ENCODE measurements around the gene LRRC8C.

LRRC8C gene

DNA sequence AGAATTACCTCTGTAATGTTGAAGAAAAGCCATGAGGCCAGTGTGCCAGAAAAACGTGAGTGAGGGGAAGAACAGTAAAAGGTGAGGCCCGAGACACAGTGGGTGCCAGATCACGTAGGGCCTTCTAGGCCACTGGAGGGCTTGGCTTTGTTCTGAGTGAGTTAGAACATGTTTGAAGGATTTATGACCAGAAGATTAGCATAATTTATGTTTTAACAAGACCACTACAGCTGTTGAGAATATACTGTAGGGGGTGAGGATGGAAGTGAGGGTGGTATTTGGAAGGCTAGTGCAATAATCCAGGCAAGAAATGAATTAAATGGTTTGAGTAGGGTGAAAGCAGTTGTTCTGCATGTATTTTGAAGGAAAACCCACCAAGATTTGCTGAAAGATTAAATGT is 56.3 kb downstream of the LRRC8C start:
- WGBS (ENCODE audit: insufficient coverage, insufficient read length), result no CpG with 5 or more reads among the region's 3 CpGs
- Histone ChIP-seq H3K9me3 (ENCODE audit: control insufficient read depth, insufficient read depth, low read length) (no peaks in the 10 kb centered on the region), H3K4me3 (ENCODE audit: low read length) (no peak overlapping the region), H3K27me3 (ENCODE audit: control insufficient read depth, insufficient read depth, low read length) (no peaks in the 10 kb centered on the region), H3K36me3 (ENCODE audit: control insufficient read depth, insufficient read depth, low read length) (no peaks in the 10 kb centered on the region), H3K27ac (ENCODE audit: low read length) (no peak overlapping the region), H3K4me1 (ENCODE audit: control insufficient read depth, insufficient read depth, low read length) (no peaks in the 10 kb centered on the region)
- DNase-seq (ENCODE audit: low read depth, low spot score), result no peak

DNA sequence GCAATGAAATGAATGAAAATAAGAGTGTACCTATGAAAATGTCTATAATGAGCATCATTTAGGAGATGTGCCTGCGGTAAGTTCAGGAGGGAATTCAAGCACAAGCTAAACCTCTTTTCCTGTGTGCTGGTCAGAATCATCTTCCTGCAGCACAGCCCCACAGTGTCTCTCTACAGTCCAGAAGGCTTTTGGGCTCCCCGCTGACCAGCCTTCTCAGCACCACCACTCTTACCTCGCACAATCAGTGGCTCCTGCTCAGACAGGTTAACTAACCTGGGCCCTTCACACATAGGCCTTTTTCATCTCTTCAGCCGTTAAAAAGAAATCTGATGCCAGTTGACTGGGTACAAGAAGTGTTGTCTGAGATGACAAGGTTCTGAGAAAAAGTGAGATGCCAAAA is 57.7 kb downstream of the LRRC8C start:
- no peaks in the 10 kb centered on the region for H3K27me3 ChIP-seq (ENCODE audit: control insufficient read depth, insufficient read depth, low read length)
- H3K4me3 ChIP-seq (ENCODE audit: low read length), result no peak overlapping the region
- no peaks in the 10 kb centered on the region for H3K36me3 ChIP-seq (ENCODE audit: control insufficient read depth, insufficient read depth, low read length)
- H3K27ac ChIP-seq (ENCODE audit: low read length), result no peak overlapping the region
- no peaks in the 10 kb centered on the region for H3K9me3 ChIP-seq (ENCODE audit: control insufficient read depth, insufficient read depth, low read length)
- no peaks in the 10 kb centered on the region for H3K4me1 ChIP-seq (ENCODE audit: control insufficient read depth, insufficient read depth, low read length)
- DNase-seq (ENCODE audit: low read depth, low spot score), result no peak
- WGBS (ENCODE audit: insufficient coverage, insufficient read length), result no CpG with 5 or more reads among the region's 4 CpGs

DNA sequence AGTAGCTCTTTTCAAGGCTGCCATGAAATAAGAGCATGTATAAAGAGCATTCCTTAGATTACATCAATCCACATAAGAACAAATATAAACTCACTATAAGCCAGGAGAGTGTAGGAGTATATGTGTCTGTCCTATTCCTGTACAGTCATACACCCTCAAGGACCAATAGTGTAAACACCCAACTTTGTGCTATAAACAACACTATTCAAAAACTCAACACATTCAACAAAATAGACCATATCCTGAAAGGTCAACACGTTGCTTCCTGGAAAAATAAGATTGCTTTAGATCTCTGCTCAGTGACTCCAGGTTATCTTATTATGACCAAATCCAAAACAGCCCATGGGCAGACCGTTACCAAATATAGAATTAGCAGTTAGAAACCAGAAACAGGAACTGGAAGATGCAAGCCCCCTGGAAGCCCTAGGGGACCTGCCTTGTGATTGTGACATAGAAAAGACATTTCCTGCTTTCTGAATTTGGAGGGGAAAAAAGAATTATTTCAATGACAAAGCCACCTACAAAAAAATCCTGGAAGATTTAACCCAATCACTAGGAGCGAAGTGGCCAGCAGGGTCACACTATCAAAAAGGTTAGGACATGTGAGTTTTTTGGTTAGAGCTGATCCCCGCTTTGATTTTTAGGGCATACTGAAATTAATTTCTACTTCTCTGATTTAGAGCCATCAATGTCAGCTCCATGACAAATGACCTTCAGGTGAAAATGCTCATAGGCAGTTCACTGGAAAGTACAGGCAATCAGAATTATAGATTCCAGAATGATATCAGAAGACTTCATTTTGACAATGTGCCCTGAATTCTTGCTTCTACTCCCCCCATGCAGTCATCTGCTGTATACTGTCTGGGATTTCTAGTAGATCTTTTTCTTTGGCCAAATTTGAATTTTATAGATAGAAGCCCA is 59.9 kb downstream of the LRRC8C start:
- no CpG with 5 or more reads among the region's 4 CpGs for WGBS (ENCODE audit: insufficient coverage, insufficient read length)

DNA sequence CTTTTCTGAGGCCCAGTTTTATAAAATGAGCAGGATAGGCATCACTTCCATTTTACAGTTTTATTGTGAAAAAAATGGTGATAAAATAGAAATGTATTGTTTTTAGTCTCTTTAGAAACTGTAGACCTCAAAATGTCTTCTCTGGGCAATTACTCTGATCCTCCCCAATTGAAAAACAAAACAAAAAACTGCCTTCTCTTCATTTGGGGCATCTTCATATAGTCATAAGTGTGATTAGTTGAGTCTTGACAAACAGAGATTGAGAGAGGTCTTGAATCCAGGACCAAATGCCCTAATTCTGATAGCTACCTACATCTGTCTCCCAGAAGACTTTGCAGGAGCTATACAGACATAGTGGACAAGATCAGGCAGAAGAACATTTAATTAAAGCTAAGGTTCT is 62.9 kb downstream of the LRRC8C start:
- DNase-seq (ENCODE audit: low read depth, low spot score), result no peak
- no peaks in the 10 kb centered on the region for H3K36me3 ChIP-seq (ENCODE audit: control insufficient read depth, insufficient read depth, low read length)
- no peaks in the 10 kb centered on the region for H3K27me3 ChIP-seq (ENCODE audit: control insufficient read depth, insufficient read depth, low read length)
- no peak overlapping the region for H3K27ac ChIP-seq (ENCODE audit: low read length)
- H3K4me1 ChIP-seq (ENCODE audit: control insufficient read depth, insufficient read depth, low read length), result no peaks in the 10 kb centered on the region
- no peaks in the 10 kb centered on the region for H3K9me3 ChIP-seq (ENCODE audit: control insufficient read depth, insufficient read depth, low read length)
- H3K4me3 ChIP-seq (ENCODE audit: low read length), result no peak overlapping the region

More for the DNA sequence above, 59.9 kb downstream of the LRRC8C start:
- H3K4me3 ChIP-seq (ENCODE audit: low read length), result no peak overlapping the region
- H3K36me3 ChIP-seq (ENCODE audit: control insufficient read depth, insufficient read depth, low read length), result no peaks in the 10 kb centered on the region
- H3K27me3 ChIP-seq (ENCODE audit: control insufficient read depth, insufficient read depth, low read length), result no peaks in the 10 kb centered on the region
- no peak overlapping the region for H3K27ac ChIP-seq (ENCODE audit: low read length)
- H3K9me3 ChIP-seq (ENCODE audit: control insufficient read depth, insufficient read depth, low read length), result no peaks in the 10 kb centered on the region
- no peaks in the 10 kb centered on the region for H3K4me1 ChIP-seq (ENCODE audit: control insufficient read depth, insufficient read depth, low read length)
- DNase-seq (ENCODE audit: low read depth, low spot score), result no peak

DNA sequence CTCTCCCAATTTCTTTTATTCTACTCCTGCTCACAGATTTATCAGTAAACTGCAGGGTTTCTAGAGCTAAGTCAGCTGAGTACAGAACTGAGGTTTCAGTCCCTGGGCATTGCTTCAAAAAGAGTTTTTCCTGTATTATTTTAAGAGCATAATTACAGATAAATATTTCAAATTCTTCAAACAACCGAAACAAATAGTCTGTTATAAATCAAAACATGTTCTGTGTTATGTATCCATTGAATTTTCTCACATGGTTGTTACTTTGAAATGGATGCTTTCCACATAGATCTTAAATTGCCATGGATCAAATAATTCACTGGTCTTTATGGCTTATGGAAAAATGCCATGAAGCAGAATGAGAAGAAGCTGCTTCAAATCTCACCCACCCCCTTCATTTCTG is 64.5 kb downstream of the LRRC8C start:
- no peak overlapping the region for H3K27ac ChIP-seq (ENCODE audit: low read length)
- no peaks in the 10 kb centered on the region for H3K4me1 ChIP-seq (ENCODE audit: control insufficient read depth, insufficient read depth, low read length)
- H3K36me3 ChIP-seq (ENCODE audit: control insufficient read depth, insufficient read depth, low read length), result no peaks in the 10 kb centered on the region
- no peaks in the 10 kb centered on the region for H3K27me3 ChIP-seq (ENCODE audit: control insufficient read depth, insufficient read depth, low read length)
- no peak for DNase-seq (ENCODE audit: low read depth, low spot score)
- WGBS (ENCODE audit: insufficient coverage, insufficient read length), result no CpG with 5 or more reads among the region's 1 CpG
- no peak overlapping the region for H3K4me3 ChIP-seq (ENCODE audit: low read length)
- H3K9me3 ChIP-seq (ENCODE audit: control insufficient read depth, insufficient read depth, low read length), result no peaks in the 10 kb centered on the region

DNA sequence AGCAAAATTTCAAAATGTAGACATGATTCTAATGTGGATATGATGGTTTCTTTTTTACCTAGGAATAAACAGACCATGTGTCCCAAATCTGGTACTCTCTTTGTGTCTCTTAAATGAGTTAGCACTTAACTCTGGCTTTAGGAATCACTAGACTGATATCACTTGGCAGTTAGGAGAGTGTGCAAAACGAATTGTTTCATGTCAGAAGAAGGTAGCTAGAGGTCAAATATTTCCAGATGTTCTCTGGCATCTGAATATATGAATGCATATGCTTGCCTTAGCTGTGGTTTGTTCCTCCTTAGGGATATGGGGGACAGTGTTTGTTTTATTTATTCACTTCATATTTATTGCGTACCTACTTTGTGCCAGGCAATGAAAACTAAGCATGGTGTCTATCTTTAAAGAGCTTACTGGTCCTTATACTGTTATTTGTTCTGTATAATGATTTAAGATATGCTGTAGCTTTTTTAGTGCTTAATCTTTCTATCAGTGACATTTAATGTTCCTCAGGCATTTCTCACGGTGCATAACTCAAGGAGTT is 65.2 kb downstream of the LRRC8C start:
- no peak for DNase-seq (ENCODE audit: low read depth, low spot score)
- no CpG with 5 or more reads among the region's 3 CpGs for WGBS (ENCODE audit: insufficient coverage, insufficient read length)
- Histone ChIP-seq H3K27me3 (ENCODE audit: control insufficient read depth, insufficient read depth, low read length) (no peaks in the 10 kb centered on the region), H3K4me1 (ENCODE audit: control insufficient read depth, insufficient read depth, low read length) (no peaks in the 10 kb centered on the region), H3K36me3 (ENCODE audit: control insufficient read depth, insufficient read depth, low read length) (no peaks in the 10 kb centered on the region), H3K9me3 (ENCODE audit: control insufficient read depth, insufficient read depth, low read length) (no peaks in the 10 kb centered on the region), H3K4me3 (ENCODE audit: low read length) (no peak overlapping the region), H3K27ac (ENCODE audit: low read length) (no peak overlapping the region)

DNA sequence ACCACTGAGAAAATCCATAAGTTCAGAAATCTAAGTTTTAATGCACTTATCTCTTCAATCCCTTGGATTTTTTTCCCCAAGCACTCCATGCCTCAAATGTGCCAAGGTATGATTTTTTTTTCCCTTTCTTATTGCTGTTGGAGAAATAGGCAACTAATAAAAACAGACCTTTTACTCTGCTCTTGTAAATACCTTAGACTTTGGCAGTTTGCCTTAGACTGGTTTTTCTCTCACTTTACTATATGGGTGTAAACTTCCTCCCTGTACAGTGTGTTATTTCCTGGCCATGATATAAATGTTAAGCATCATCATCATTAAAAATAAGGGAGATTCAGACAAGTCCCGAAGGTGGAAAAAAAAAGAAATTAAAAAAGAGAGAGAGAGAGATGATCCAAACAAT is 65.7 kb downstream of the LRRC8C start:
- no peaks in the 10 kb centered on the region for H3K36me3 ChIP-seq (ENCODE audit: control insufficient read depth, insufficient read depth, low read length)
- no peaks in the 10 kb centered on the region for H3K4me1 ChIP-seq (ENCODE audit: control insufficient read depth, insufficient read depth, low read length)
- no CpG with 5 or more reads among the region's 1 CpG for WGBS (ENCODE audit: insufficient coverage, insufficient read length)
- no peaks in the 10 kb centered on the region for H3K27me3 ChIP-seq (ENCODE audit: control insufficient read depth, insufficient read depth, low read length)
- no peak for DNase-seq (ENCODE audit: low read depth, low spot score)
- no peak overlapping the region for H3K27ac ChIP-seq (ENCODE audit: low read length)
- H3K9me3 ChIP-seq (ENCODE audit: control insufficient read depth, insufficient read depth, low read length), result no peaks in the 10 kb centered on the region
- no peak overlapping the region for H3K4me3 ChIP-seq (ENCODE audit: low read length)

DNA sequence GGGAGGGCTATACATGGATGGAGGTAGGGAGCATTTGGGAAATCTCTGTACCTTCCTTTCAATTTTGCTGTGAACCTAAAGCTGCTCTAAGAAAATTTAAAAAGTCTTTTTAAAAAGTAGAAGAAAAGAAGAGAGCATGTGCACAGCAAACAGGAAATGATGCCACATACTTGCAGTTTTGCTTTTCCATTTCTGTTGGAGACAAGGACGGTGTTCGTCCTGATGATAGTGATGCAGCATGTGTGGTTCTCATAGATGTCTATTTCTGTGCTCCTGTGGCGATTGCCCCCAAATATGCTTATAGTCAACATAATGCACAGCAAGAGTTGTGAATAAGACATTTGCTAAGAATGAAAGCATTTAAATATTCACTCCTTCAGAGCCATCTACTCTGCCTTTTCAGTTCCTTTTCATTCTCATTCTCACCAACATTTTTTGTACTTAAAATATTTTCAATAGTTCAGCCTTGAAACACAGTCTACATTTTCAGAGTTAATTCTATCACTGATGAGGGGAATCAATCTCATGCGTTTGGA is 66.6 kb downstream of the LRRC8C start:
- no peaks in the 10 kb centered on the region for H3K9me3 ChIP-seq (ENCODE audit: control insufficient read depth, insufficient read depth, low read length)
- H3K4me1 ChIP-seq (ENCODE audit: control insufficient read depth, insufficient read depth, low read length), result no peaks in the 10 kb centered on the region
- no CpG with 5 or more reads among the region's 4 CpGs for WGBS (ENCODE audit: insufficient coverage, insufficient read length)
- H3K36me3 ChIP-seq (ENCODE audit: control insufficient read depth, insufficient read depth, low read length), result no peaks in the 10 kb centered on the region
- DNase-seq (ENCODE audit: low read depth, low spot score), result no peak
- no peak overlapping the region for H3K4me3 ChIP-seq (ENCODE audit: low read length)
- H3K27ac ChIP-seq (ENCODE audit: low read length), result no peak overlapping the region
- no peaks in the 10 kb centered on the region for H3K27me3 ChIP-seq (ENCODE audit: control insufficient read depth, insufficient read depth, low read length)

DNA sequence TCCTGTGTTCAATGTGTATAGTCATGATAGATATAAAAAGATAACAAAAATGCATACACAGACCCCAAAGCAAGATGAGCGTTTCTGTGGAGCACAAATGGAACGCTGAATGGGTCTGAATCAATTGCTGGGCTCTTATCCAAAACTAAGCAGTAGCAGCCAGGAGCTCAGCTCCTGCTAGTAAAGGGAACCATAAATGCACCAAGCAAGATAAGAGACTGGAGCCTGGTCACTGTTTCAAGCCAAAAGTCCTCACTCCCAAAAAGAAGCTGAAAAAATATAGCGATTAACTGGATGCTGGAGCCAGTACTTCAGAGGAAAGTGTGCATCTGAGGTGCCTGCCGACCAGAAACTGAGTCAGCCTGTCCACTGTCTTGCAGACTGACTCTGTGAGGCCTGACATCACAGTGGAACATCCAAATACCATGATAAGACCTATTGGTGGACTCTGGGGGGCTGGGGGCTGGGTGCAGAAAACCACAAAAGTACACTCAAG is 68.9 kb downstream of the LRRC8C start:
- Histone ChIP-seq H3K36me3 (ENCODE audit: control insufficient read depth, insufficient read depth, low read length) (no peaks in the 10 kb centered on the region), H3K9me3 (ENCODE audit: control insufficient read depth, insufficient read depth, low read length) (no peaks in the 10 kb centered on the region), H3K4me1 (ENCODE audit: control insufficient read depth, insufficient read depth, low read length) (no peaks in the 10 kb centered on the region), H3K27me3 (ENCODE audit: control insufficient read depth, insufficient read depth, low read length) (no peaks in the 10 kb centered on the region), H3K4me3 (ENCODE audit: low read length) (no peak overlapping the region), H3K27ac (ENCODE audit: low read length) (no peak overlapping the region)
- WGBS (ENCODE audit: insufficient coverage, insufficient read length), result no CpG with 5 or more reads among the region's 4 CpGs
- no peak for DNase-seq (ENCODE audit: low read depth, low spot score)

DNA sequence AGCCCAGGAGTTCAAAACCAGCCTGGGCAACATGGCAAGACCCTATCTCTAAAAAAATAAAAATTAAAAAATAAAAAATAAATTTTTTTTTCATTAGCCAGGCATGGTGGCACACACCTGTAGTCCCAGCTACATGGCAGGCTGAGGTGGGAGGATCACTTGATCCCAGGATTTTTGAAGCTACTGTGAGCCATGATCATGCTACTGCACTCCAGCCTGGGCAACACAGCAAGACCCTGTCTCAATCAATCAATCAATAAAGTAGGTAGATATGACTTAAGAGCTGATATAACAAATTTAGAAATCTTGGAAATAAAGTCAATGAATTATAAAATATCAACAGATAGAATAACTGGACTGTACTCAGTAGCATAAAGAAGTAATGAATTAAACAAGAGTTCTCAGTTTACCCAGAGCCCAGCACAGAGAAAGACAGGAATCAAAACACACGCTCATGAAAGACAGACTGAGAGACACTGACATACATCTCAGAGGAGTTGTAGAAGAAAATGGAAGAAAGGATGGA is 69.7 kb downstream of the LRRC8C start:
- Histone ChIP-seq H3K36me3 (ENCODE audit: control insufficient read depth, insufficient read depth, low read length) (no peaks in the 10 kb centered on the region), H3K27ac (ENCODE audit: low read length) (no peak overlapping the region), H3K27me3 (ENCODE audit: control insufficient read depth, insufficient read depth, low read length) (no peaks in the 10 kb centered on the region), H3K4me1 (ENCODE audit: control insufficient read depth, insufficient read depth, low read length) (no peaks in the 10 kb centered on the region), H3K4me3 (ENCODE audit: low read length) (no peak overlapping the region), H3K9me3 (ENCODE audit: control insufficient read depth, insufficient read depth, low read length) (no peaks in the 10 kb centered on the region)
- DNase-seq (ENCODE audit: low read depth, low spot score), result no peak
- no CpG with 5 or more reads among the region's 1 CpG for WGBS (ENCODE audit: insufficient coverage, insufficient read length)
